Activated CD4-positive, CD25-positive, alpha-beta regulatory T cell treated with anti-CD3 and anti-CD28 coated beads, Interleukin-2, amount 50 U/mL, for 24 hours (primary cell): ENCODE results near the gene DNAJC27.
A peak's percentile ranks its signal among the peaks of the same experiment; 100 is the strongest.
"Not testable (repeated sequence)": the region's sequence is repeated elsewhere in the genome, so short reads cannot be mapped to it uniquely, and the experiment has no call there.

Experiments
- ATAC-seq, 2 donors: fragments of 150-1000 bp; cut with Tn5 transposase; one replicate each; pipeline ENCODE4 v1.10.0; 2021; ENCODE audit warnings: mild to moderate bottlenecking in 1 of 2, moderate library complexity in 1 of 2

Gene DNAJC27

DNA sequence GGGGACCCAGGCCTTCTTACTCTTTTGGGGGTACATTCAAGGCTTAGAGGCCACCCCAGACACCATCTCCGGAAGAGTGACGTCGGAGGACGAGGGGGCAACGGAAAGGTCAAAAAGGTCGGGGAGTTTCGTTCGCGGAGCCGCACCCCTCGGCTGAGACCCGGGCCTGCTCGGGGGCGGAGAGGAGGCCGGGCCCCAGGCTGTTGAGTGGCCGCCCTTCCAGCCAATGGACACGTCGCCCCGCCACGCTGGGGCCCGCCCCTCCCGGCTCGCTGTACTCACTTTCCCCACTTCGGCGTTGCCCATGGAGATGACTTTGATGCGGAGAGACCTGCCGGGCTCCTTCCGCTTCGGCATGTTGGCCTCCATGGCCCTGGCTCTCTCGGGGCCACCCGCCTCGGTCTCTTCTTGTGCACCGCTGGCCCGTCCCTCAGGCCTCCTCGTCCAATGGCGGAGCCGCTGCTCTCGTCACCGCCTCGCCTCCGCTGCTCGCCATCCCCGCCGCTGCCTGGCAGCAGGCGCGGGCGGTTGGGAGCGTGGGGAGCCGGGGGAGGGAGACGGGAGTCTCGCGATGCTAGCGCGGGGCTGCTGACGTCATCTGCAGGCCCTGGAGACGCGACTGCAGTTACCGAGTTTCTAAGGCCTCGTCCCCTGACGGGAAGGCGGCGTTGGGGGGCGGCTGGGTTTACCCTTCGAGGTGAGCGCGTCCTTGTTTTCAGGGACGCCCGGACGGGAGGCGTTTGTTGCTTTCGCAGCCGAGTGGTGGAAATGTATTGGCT is at the start of gene DNAJC27:
DNAJC27 (minus strand) TSS at position 420 of the 779 bp plus-strand sequence; CDS start at position 369, 51 bp downstream.
- ATAC-seq: peak; percentile 90 to 93

- ATAC-seq: no peak
Measured at GRCh38 chr2:25018681-25019080, 46.9 kb upstream of the DNAJC27 start.

GRCh38 chr2:25014631-25015030 is 42.9 kb upstream of the DNAJC27 start:
- no peak for ATAC-seq

- not testable (repeated sequence) for ATAC-seq
Measured at GRCh38 chr2:25011342-25011741, 39.6 kb upstream of the DNAJC27 start.

DNA sequence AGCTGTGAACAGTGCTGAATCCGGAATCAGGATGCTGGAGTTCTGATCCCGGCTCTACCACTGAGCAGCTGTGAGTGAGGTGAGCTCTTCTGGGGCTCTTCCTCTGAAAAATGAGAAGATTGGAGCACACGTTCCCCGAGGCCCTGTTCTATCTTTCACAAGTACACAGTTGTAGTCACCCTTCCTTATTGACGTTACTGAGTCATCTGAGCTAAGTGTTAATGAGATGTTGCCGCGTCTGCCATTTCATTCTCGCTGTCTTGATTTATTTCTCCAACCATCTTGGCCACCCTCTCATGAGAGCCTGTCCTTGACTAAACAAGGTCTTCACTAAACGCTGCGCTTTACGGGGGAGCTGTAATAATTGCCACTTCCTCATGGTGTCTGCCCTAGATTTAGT is 38.2 kb upstream of the DNAJC27 start:
- no peak for ATAC-seq

- ATAC-seq: no peak
Measured at GRCh38 chr2:25002066-25002465, 30.3 kb upstream of the DNAJC27 start.

DNA sequence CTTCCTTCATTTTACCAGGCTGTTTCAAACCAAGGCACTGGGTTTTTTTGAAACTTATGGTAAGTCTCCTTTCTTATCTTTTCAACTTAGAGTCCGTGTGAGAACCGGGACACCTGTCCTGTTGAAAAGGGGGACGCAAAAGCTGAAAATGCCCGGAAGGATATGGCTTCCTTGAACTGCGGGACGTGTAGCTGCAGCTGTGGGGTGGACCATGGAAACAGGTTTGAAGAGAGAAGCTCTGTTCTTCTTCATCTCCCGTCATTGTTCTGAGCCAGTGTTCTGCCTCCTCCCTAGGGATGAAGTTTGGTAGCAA is 29.5 kb upstream of the DNAJC27 start:
- ATAC-seq: no peak

DNA sequence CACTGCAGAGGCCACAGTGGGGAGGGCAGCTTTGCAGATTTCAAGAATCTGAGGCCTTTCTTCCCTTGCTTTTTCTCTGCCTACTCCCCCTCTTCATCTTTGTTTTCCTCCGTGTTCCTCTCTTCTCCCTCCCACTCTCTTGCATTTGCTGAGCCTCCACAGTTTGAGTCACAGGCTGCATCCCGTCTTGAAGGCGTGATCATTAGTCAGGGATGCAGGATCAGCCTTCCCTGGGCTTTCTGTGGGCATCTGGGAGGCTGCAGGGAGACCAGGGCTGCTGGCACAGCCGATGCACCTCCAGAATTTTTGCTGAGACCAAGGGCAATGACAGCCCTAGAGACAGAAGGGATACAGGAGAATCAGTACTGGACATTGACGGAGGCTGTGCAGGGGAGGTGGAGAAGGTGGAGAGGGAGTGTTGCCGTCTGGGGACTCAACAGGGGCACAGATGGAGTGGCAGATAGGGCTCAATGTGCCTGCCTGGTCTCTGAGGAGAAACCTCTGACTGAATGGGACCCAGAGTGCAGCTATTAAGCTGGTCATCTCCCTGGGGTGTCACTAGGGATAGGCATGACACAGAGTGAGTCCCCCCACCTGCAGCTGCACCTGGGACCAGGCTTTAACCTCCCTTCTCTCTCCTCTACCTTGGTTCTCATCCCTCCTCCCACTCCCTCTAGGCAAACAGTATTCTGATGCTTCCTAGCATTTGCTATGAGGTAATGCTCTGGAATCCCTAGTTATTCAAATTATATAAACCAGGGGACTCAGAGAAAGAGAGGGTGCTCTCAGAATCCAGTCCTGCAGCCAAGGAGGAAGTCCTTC is 29.0 kb upstream of the DNAJC27 start:
- ATAC-seq: no peak

- ATAC-seq: no peak
Measured at GRCh38 chr2:25000036-25000435, 28.3 kb upstream of the DNAJC27 start.

DNA sequence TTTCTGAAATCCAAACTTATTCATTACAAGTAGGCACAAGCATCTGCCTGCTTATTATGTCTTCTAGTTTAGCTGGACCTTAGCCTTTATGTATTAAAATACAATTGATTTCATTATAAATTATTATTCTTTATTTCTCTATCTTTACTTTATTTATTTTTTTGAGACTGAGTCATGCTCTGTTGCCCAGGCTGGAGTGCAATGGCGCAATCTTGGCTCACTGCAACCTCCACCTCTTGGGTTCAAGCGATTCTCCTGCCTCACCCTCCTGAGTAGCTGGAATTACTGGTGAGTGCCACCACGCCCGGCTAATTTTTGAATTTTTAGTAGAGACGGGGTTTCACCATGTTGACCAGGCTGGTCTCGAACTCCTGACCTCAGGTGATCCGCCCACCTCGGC is 27.3 kb upstream of the DNAJC27 start:
- not testable (repeated sequence) for ATAC-seq

DNA sequence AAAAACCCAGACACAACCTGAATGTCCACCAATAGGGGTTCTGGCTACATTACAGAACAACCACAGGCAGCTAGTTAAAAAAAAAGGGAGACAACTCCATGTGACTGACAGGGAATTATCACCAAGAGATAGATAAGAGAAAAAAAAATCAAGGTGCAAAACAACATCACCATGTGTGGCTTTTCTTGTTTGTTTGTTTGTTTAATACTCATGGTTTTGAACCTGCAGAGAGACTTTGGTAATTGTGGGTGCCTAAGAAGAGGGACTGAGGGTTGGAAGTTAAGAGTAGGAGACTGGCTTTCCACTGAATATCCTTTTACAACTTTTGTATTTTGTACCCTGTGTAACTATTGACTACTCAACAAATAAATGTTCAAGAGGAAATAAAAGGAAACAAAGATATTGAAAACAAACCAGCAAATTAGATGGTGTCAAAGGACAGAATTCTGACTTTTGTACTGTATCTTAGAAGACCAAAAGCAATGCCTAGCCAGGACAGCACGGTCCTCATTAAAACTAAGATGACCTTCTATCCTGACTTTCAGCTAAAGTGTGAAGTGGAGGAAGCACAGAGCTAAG is 22.5 kb upstream of the DNAJC27 start:
- ATAC-seq: no peak

DNA sequence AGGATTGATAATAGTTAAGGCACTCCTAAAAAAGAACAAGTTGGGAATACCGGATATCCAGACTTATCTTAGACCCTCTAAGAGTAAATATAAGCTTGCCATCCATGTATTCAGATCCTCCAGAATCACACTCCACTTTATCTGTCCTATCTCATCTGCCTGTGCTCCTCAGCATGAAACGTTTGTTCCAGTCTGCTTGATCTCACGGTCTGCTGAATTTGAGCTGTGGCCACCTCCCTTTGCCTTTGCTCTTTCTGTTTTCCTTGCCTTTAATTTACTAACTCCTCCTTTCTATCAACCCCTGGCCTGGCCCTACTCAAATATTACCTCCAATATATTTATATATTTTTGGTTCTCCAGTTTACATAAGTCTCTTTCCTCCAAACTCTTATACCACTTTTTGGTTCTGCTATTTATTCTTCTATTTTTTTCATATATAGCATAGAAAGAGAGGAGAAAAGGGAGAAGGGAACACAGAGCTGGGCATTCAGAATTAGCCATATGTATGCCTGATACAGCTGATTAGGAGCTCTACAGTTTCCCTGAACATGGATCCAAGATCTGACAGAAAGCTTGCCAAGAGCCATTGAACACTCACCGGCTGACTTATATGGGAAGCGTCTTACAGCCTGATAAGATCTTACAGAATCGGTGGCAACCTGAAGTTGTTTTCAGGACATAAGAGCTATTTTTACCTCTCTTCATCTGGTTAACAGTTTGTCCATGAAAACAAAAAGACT is 21.8 kb upstream of the DNAJC27 start:
- ATAC-seq: no peak

GRCh38 chr2:24986372-24986771 is 14.6 kb upstream of the DNAJC27 start:
- ATAC-seq: no peak

DNA sequence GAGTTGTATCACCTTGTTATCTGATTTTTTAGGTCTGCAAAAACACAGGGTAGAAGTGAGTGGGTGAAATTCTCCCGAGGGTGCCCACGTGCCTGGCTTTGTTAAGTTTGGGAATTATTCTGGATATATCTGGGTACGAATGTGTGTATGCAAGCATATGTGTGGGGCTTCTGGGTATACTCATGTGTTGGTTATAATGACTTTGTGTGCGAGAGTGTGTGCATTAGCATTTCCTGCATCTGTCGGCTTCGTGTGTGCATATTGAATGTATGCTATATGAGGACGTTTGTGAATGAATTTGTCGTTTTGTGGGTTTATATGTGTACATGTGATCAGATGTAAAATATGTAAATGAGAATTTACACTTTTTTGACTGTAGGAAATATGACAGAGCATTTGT is 13.8 kb upstream of the DNAJC27 start:
- ATAC-seq: no peak

DNA sequence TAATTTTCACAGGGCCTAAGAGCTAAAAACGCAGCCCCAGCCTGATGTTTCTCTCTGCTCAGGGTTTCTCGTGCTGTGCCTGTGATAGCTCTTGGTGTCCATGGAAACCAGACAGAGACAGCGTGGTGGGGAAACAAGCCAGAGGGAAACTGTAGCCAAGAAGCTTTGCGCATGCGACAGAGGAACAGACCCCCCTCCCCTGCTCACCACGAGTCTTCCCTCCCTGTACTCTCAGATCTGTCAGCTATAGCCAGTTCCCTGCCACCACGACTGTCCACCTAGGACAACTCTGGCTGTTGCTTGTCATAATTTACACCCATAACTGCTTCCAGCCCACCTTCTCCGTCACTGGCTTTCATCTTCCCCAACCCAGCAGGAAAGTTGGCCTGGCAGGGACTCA is 13.2 kb upstream of the DNAJC27 start:
- no peak for ATAC-seq

- ATAC-seq: no peak
Measured at GRCh38 chr2:24981411-24982136, 9.8 kb upstream of the DNAJC27 start.

DNA sequence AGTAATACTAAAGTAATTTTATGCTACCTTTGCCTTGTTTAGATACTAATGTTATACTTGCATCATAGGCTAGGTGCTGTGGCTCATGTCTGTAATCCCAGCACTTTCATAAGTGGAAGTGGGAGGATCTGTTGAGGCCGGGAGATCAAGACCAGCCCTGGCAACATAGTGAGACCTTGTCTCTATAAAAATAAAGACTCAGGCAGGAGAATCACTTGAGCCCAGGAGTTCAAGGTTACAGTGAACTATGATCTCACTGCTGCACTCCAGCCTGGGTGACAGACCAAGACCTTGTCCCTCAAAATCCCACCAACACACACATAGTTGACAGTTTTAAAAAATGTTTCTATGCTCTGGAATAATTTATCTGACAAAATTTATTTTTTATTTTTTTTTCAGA is 6.9 kb upstream of the DNAJC27 start:
- ATAC-seq: no peak

GRCh38 chr2:24977631-24978030 is 5.9 kb upstream of the DNAJC27 start:
- no peak for ATAC-seq

DNA sequence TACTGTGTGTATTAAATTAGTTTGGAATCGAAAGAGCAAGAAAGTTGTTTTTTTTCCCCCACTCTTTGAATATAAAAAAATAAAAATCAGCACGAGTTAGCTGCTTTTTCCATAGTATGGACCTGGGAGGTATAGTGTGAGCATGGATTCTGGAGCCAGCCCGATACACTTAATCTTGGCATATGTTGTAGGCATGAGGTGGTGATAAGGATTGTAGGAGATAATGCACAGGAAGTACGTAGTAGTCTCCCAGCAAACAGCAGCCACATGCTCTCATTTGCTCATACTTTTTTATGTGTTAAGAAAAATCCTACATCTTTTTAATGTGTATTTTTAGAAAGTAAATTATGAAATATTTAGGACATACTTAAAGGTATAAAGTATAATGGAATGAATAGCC is 2.1 kb upstream of the DNAJC27 start:
- ATAC-seq: no peak

- ATAC-seq: no peak
Measured at GRCh38 chr2:24972315-24972961, 683 bp upstream of the DNAJC27 start.

- peak; percentile 0 to 1 for ATAC-seq
Measured at GRCh38 chr2:24971286-24971535, 544 bp downstream of the DNAJC27 start.
